Glutamatergic neuron (in vitro differentiated cells): ENCODE data around the gene CERS6. TPM values are rescaled to one million over a fixed set of nuclear protein-coding genes. Genes with fewer than 3 reads are reported as not detected.

ENCODE experiments used
- DNase-seq: peaks from one replicate; pipeline ENCODE4 v3.0.0; 2022
- H3K27ac Mint-ChIP-seq: one replicate; pipeline ENCODE4 v1.8.0; 2020; ENCODE audit warnings: mild to moderate bottlenecking, mixed read lengths, inconsistent platforms; ENCODE audit not compliant: unreplicated experiment
- H3K27me3 Mint-ChIP-seq: one replicate; pipeline ENCODE4 v1.8.0; 2020; ENCODE audit warnings: mild to moderate bottlenecking, moderate library complexity, mixed read lengths, inconsistent platforms; ENCODE audit not compliant: unreplicated experiment
- H3K36me3 Mint-ChIP-seq: one replicate; pipeline ENCODE4 v1.8.0; 2020; ENCODE audit warnings: mild to moderate bottlenecking, mixed read lengths, inconsistent platforms; ENCODE audit not compliant: unreplicated experiment
- H3K4me1 Mint-ChIP-seq: one replicate; pipeline ENCODE4 v1.8.0; 2020; ENCODE audit warnings: mild to moderate bottlenecking, low read depth, mixed read lengths, inconsistent platforms; ENCODE audit not compliant: unreplicated experiment
- H3K4me3 Mint-ChIP-seq: one replicate; pipeline ENCODE4 v1.8.0; 2020; ENCODE audit warnings: mild to moderate bottlenecking, mixed read lengths, inconsistent platforms; ENCODE audit not compliant: unreplicated experiment
- H3K9me3 Mint-ChIP-seq: one replicate; pipeline ENCODE4 v1.8.0; 2020; ENCODE audit warnings: mild to moderate bottlenecking, moderate library complexity, mixed read lengths, inconsistent platforms; ENCODE audit not compliant: unreplicated experiment
- CTCF ChIP-seq: fragments of 200-600 bp; sonication (generic); IDR thresholded peaks from one replicate; pipeline ENCODE4 v1.5.0; 2021; ENCODE audit not compliant: partially characterized antibody, unreplicated experiment
- total RNA-seq: library from RNA; stranded (reverse); fragmentation: NEBNext Ultra II Directional; extraction: Animal tissue kit (Norgen Biotek cat#: 25700); gene quantifications from one replicate; pipeline ENCODE4 v1.2.1, GENCODE V29; 2021; ENCODE audit not compliant: unreplicated experiment

The CERS6 gene
- total RNA-seq, 1 donor from 2014 or later: 143 TPM

DNA sequence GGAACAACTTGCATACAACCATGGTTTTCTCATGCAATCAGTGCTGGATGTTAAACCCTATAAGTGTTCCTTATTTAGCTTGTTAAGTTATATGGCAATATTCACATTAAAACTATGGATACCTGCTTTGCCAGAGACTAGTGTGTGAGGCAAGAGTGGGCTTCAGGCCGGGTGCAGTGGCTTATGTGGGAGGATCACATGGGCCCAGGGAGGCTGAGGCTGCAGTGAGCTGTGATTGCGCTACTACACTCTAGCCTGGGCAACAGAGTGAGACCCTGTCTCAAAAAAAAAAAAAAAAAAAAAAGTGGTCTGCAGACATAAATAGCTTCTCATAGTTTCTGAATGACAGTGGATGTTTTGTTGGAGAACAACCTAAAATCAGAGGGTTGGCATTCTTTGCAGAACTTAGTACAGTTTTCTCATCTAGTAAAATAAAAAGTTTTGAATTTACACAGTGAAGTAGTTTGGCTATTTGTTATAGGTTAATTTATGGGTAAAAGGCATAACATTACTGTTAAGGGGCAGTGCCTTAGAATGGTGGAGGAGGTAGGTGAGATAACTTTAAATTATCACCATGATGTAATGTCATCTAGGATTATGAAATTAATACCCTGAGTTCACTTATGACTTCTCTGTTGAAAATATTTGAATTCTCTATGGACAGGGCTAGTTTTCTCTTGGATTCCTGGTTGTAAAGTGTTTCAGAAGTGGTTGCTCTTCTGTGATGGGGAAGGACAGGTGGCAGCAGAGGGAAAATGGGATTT, 5.3 kb downstream of the CERS6 start:
- no peak for TF ChIP-seq CTCF
- Mint-ChIP-seq H3K27ac (no peak overlapping the region), H3K36me3 (no peaks in the 10 kb centered on the region), H3K9me3 (peaks cover 5% of the 10 kb centered on the region), H3K4me1 (peaks cover 33% of the 10 kb centered on the region), H3K4me3 (peak overlapping the region; percentile 6), H3K27me3 (peaks cover 3% of the 10 kb centered on the region)
- no peak for DNase-seq

- Mint-ChIP-seq H3K27me3 (peaks cover 3% of the 10 kb centered on the region), H3K27ac (no peak overlapping the region), H3K9me3 (peaks cover 4% of the 10 kb centered on the region), H3K36me3 (no peaks in the 10 kb centered on the region), H3K4me3 (peak overlapping the region; percentile 6), H3K4me1 (peaks cover 38% of the 10 kb centered on the region)
- peak; percentile 22 for TF ChIP-seq CTCF
- DNase-seq: no peak
These were observed 5.9 kb downstream of the CERS6 start for GRCh38 chr2:168461942-168462331.

- DNase-seq: no peak
- Mint-ChIP-seq H3K9me3 (peaks cover under 1% of the 10 kb centered on the region), H3K4me1 (peaks cover 44% of the 10 kb centered on the region), H3K36me3 (no peaks in the 10 kb centered on the region), H3K27me3 (peaks cover under 1% of the 10 kb centered on the region), H3K27ac (no peak overlapping the region), H3K4me3 (no peak overlapping the region)
- TF ChIP-seq CTCF: no peak
These were observed 6.5 kb downstream of the CERS6 start for GRCh38 chr2:168462543-168463045.

DNA sequence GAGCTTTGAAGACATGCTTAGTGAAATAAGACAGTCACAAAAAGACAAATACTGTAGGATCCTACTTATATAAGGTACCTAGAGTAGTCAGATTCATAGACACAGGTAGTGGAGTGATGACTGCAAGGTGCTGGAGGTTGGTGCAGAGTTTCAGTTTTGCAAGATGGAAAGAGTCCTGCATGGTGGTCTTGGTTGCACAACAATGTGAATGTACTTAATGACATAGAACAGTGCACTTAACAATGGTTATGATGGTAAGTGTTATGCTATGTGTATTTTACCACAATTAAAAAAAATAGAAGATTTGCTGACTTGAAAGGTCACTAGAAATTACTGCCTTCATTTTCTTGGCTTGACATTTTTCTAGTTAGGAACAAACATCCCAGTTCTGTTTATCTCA, 9.5 kb downstream of the CERS6 start:
- Mint-ChIP-seq H3K27ac (no peak overlapping the region), H3K4me3 (no peak overlapping the region), H3K36me3 (no peaks in the 10 kb centered on the region), H3K4me1 (peaks cover 51% of the 10 kb centered on the region), H3K27me3 (peaks cover 3% of the 10 kb centered on the region), H3K9me3 (no peaks in the 10 kb centered on the region)
- no peak for DNase-seq
- TF ChIP-seq CTCF: no peak

- H3K27me3 Mint-ChIP-seq: peaks cover 5% of the 10 kb centered on the region
- no peak overlapping the region for H3K27ac Mint-ChIP-seq
- no peak for TF ChIP-seq CTCF
- no peak for DNase-seq
- H3K4me1 Mint-ChIP-seq: peaks cover 52% of the 10 kb centered on the region
- H3K9me3 Mint-ChIP-seq: peaks cover 2% of the 10 kb centered on the region
- no peak overlapping the region for H3K4me3 Mint-ChIP-seq
- no peaks in the 10 kb centered on the region for H3K36me3 Mint-ChIP-seq
These were observed 10.2 kb downstream of the CERS6 start for GRCh38 chr2:168466190-168466737.
